Suppressor macrophage treated with lipopolysaccharide for 1 hour (primary cell): ENCODE measurements around the gene NDUFAF2.
"Not testable (repeated sequence)": the region's sequence is repeated elsewhere in the genome, so short reads cannot be mapped to it uniquely, and the experiment has no call there.

Source experiments
- DNase-seq, 3 donors: peaks; one replicate each; pipeline ENCODE4 v3.0.0-alpha.2; 2020 to 2022

NDUFAF2 gene

DNA sequence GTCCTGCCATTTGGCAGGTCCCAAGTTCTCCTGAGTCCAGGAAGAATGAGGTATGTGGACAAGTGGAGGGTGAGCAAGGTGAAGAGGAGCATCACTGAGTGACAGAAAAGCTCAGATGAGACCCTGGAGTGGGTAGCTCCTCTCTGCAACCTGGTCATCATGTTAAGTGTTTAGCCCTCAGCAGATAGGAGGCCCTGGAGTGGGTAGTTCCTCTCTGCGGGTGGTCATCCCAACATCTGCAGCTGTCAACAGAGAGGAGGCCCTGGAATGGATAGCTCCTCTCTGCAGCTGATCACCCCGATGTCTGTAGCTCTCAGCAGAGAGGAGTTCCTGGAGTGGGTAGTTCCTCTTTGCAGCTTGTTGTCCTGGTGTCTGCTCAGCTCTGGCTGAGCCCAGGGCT, 48.4 kb downstream of the NDUFAF2 start:
- DNase-seq, result no peak

GRCh38 chr5:60993875-60994571, 49.0 kb downstream of the NDUFAF2 start:
- no peak for DNase-seq

DNA sequence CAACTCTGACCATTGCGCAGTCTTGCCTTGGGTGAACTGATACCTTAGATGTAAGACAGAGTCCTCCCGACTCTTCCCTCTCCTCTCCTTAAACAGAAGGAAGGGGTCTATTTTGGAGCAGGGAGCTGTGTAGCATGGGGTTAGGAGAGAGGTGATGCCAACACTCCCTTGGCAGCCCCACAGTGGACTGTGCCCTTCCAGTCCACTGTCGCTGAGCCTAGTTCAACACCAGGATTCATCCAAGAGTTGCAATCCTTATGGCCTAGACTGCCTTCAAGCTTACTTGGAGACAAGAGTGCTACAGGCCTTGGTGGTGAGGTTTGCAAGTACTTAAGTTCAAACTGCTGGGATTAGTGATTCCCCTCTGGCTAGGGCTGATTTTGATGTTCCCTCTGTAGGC, 51.4 kb downstream of the NDUFAF2 start:
- DNase-seq, result no peak

- no peak for DNase-seq
Observed at GRCh38 chr5:60997721-60998120, 52.7 kb downstream of the NDUFAF2 start.

GRCh38 chr5:61000887-61001286, 55.9 kb downstream of the NDUFAF2 start:
- no peak for DNase-seq

DNA sequence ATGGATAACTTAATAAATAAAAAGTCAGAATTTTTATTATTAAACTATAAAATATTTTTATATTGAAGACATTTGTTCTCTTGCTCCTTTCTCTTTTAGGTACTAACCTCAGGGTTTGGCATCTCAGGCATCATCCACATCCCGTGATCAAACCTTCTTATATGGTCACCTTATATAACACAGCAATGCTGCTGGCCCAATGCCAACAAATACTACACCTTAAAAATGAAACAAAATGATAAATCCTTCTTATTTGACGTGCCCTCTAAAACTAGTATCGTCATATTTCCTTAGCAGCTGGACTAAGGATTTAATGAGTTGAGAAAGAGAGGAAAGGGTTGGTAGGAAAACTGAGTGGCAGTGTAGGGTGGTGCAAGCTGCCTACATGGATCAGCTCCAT, 56.6 kb downstream of the NDUFAF2 start:
- no peak for DNase-seq

DNA sequence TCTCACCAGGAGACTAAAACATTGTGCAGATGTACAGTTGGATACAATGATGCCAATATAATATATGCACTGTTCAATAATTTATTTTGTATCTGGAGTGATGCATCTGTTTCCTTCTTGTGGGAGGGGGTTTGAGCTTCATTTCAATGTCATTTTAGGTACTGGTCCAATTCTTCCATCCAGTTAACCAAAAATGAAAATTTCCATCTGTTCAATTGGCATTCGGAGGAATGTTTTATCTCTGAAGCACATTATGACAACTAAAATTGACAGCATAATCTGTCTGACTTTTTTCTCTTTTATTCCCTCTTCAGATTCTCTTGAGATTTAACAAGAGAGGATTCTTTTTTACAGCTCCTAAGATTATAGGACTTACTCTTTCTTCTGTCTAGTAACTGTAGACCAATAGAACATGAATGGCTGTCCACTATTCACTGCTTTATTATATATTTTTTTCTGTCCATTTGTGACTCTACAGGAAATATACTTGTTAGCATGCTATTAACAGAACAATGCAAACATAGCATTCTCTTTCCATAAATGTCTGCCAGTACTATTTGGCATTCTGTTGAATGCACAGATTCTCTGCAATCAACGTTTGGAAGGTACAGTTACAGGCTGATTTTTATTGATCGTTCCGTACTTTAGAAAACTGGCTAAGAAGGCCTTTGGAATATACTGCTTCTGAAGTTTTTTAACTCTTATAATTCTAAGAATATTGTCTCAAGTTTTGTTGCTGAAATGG, 57.8 kb downstream of the NDUFAF2 start:
- no peak for DNase-seq

DNA sequence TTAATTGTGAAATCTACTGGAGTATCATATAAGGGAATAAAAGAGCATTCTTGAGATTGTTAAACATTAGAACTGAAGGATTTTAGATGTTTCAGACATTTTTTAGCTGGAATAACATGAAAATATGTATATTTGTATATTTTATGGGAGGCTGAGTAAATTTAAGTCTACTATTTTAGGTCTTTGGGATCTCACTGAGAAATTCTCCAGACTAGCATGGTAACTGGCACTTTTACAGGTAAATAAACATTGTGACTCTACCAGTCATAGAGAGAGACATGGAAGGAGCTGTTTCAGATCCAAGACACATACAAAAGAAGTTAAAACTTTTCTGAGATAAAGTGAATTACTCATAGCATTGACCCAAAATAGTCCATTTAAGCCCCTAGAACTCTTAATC, 59.4 kb downstream of the NDUFAF2 start:
- no peak for DNase-seq

- no peak for DNase-seq
Observed at GRCh38 chr5:61009907-61010306, 64.9 kb downstream of the NDUFAF2 start.

DNA sequence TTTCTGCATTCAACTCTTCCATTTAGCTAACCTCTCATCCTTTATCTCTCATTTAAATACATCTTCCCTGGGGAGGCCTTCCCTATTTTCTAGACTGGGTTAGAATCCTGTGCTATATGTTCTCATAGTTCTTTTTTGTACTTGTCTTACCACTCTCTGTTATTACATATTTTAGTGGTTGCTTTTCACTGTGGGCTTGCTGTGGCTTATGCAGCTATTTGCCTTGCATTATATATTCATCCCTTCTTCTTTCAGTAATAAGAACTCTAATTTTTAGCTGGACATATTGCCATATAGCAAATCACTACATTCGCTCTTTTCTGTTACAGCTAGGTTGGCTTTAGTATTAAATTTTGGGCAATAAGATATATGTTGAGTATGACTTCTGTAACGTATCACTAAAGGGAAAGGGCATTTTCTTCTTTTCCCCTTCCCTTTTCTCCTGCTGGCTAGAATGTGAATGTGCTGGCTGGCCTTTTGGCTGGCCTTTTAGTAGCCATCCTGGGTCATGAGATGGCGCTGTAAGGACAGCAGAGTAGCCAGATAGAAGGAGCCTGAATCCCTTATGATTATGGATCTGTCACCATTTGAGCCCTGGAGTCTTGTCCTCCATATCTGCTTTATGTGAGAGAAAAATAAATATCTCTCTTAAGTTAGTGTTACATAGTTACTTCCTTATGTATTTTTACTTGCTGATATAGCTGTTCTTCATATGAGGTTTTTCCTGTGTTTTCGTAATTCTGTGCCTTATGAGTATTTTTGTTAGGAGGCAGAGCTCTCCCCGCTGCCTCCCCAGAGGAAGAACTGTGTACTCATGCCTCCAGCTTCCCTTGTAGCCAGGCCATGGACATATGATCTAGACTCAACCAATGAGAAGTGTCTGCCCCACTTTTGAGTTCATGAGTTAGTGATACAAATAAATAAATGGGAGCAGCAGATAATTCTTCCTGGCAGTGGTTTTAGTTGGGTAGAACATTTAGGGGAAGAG, 65.8 kb downstream of the NDUFAF2 start:
- peak; percentile 32 to 52 (median 51) for DNase-seq

- no peak for DNase-seq
Observed at GRCh38 chr5:61018062-61018461, 73.1 kb downstream of the NDUFAF2 start.

DNA sequence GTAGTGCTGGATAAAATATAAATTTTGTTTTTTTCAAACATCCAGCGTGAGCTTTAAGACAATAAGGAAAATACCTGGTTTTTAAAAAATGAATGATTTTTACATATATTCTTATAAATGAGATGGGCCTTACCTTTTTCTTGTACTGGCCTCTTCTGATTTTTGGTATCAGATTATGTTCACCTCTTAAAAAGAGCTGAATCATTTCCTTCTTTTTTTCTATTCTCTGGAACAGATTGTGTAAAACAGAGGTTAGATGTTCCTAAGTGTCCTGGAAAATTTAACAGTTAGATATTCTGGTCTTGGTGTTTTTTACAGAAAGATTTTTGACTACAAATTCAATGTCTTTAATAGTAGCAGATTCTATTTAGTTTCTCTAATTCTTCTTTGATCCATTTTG, 74.6 kb downstream of the NDUFAF2 start:
- no peak for DNase-seq

GRCh38 chr5:61020415-61020814, 75.4 kb downstream of the NDUFAF2 start:
- peak in 2 of 3 donors; percentile 8 to 25 for DNase-seq

GRCh38 chr5:61023131-61023530, 78.1 kb downstream of the NDUFAF2 start:
- no peak for DNase-seq

DNA sequence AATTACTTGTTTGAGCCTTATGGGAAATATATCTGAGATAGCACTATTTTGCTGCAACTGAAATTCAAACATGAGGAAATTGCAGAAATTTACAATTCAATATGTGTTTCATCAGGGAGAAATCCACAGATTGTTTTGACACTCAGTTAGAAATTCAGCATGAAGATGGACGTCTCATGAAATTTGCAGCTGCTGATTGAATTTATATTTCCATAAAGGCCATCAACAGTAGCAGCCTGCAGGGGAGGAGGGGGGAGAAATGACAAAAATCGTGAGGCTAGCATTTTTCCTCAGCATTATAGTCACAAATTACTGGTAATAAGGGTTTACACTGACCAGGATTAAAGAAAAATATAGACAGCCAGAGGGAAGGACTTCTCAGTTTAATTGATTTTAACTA, 81.0 kb downstream of the NDUFAF2 start:
- DNase-seq, result no peak

DNA sequence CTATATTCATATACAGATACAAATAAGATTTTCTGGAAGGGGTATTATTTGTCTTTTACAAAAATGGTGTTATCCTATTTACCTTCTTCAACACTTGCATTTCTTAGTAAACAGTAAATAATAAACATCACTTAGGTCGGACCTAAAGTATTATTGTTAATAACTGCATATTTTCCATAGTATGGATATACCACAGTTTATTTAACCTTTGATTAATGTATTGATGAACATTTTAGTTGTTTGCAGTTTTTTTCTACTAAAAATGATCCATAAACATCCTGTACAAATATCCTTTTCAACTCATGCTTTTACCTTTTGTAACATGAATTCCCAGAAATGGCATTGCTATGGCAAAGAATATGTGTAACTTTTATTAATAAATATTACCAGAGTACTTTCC, 83.4 kb downstream of the NDUFAF2 start:
- no peak for DNase-seq

- DNase-seq, result no peak
Observed at GRCh38 chr5:61029456-61030162, 84.6 kb downstream of the NDUFAF2 start.

GRCh38 chr5:61030163-61030482, 85.1 kb downstream of the NDUFAF2 start:
- no peak for DNase-seq

DNA sequence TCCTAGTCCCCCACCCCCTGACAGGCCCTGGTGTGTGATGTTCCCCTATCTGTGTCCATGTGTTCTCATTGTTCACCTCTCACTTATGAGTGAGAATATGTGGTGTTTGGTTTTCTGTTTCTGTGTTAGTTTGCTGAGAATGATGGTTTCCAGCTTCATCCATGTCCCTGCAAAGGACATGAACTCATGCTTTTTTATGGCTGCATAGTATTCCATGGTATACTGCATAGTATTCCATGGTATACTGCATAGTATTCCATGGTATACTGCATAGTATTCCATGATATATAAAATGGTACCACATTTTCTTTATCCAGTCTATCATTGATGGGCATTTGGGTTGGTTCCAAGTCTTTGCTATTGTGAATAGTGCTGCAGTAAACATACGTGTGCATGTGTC, 86.3 kb downstream of the NDUFAF2 start:
- not testable (repeated sequence) for DNase-seq

DNA sequence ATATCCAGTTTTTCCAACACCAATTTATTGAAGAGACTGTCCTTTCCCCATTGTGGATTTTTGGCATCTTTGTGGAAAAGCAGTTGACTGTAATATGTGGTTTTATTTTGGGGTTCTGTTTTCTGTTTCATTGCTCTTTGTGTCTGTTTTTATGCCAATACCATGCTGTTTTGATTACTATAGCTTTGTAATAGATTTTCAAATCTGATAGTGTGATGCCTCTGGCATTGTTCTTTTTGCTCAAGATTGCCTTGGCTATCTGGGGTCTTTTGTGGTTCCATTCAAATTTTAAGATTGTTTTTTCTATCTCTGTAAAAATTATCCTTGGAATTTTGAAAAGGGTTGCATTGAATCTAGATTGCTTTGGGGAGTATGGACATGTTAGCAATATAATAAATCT, 99.5 kb downstream of the NDUFAF2 start:
- no peak for DNase-seq

DNA sequence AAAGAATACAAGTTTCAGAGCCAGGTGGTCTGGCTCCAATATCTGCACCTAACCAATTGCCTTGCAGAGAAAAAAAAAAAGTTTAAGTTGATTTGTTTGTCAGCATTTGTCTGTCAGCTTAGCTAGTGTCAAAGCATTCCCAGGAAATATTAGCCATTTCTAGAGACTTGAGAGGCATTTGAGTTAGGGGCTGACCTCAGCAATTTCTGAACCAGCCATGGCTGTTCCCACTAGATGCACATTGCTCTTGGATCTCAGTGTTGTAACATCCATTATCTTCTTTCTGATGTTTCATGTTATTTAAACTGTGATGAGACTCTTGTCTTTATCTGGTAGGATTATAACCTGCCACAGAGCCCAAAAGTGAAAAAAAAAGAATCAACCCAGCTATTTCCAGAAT, 102.3 kb downstream of the NDUFAF2 start:
- DNase-seq, result no peak

- no peak for DNase-seq
Observed at GRCh38 chr5:61048534-61048933, 103.5 kb downstream of the NDUFAF2 start.

GRCh38 chr5:61050292-61050691, 105.3 kb downstream of the NDUFAF2 start:
- DNase-seq, result no peak
